Neural progenitor cell (in vitro differentiated cells): ENCODE measurements around the gene TIAM2. TPM values are rescaled to one million over a fixed set of nuclear protein-coding genes. Genes with fewer than 3 reads are reported as not detected.
A peak's percentile ranks its signal among the peaks of the same experiment; 100 is the strongest.

Experiments used
- DNase-seq: peaks from one replicate; pipeline ENCODE4 v3.0.0-alpha.2; 2016; ENCODE audit warnings: low spot score
- H2AFZ ChIP-seq: fragments of 200-600 bp; sonication (generic); replicated peaks from 2 replicates; pipeline ENCODE4 v1.6.1; 2016; ENCODE audit warnings: antibody characterized with exemption
- H3F3A ChIP-seq: fragments of 200-600 bp; sonication (generic); 2 replicates; pipeline ENCODE4 v1.6.1; 2016; ENCODE audit warnings: antibody characterized with exemption, low read depth
- H3K27ac ChIP-seq: fragments of 200-600 bp; sonication (generic); 2 replicates; pipeline ENCODE4 v1.5.1; 2016; ENCODE audit warnings: mild to moderate bottlenecking
- H3K27me3 ChIP-seq: fragments of 200-600 bp; sonication (generic); 2 replicates; pipeline ENCODE4 v1.6.1; 2016; ENCODE audit warnings: mild to moderate bottlenecking, moderate library complexity
- H3K36me3 ChIP-seq: fragments of 200-600 bp; sonication (generic); 2 replicates; pipeline ENCODE4 v1.5.1; 2016
- H3K4me1 ChIP-seq: fragments of 200-600 bp; sonication (generic); 2 replicates; pipeline ENCODE4 v1.6.1; 2016; ENCODE audit warnings: mixed run types
- H3K4me2 ChIP-seq: fragments of 200-600 bp; sonication (generic); 2 replicates; pipeline ENCODE4 v1.6.1; 2016
- H3K4me3 ChIP-seq: fragments of 200-600 bp; sonication (generic); 2 replicates; pipeline ENCODE4 v1.5.1; 2016
- H3K79me2 ChIP-seq: fragments of 200-600 bp; sonication (generic); 2 replicates; pipeline ENCODE4 v1.6.1; 2016; ENCODE audit warnings: low read depth
- H3K9ac ChIP-seq: fragments of 200-600 bp; sonication (generic); 2 replicates; pipeline ENCODE4 v1.6.1; 2016
- H3K9me3 ChIP-seq: fragments of 200-600 bp; sonication (generic); 2 replicates; pipeline ENCODE4 v1.5.1; 2016; ENCODE audit warnings: low read depth
- H4K20me1 ChIP-seq: fragments of 200-600 bp; sonication (generic); 2 replicates; pipeline ENCODE4 v1.6.1; 2016; ENCODE audit warnings: low read depth
- H3K27ac Mint-ChIP-seq: 3 replicates; pipeline ENCODE4 v1.8.0; 2021; ENCODE audit warnings: mixed read lengths
- H3K27me3 Mint-ChIP-seq: 2 replicates; pipeline ENCODE4 v1.8.0; 2022; ENCODE audit warnings: low read depth, mild to moderate bottlenecking, inconsistent platforms, moderate library complexity, mixed read lengths; ENCODE audit not compliant: insufficient read depth
- H3K36me3 Mint-ChIP-seq: 3 replicates; pipeline ENCODE4 v1.8.0; 2021; ENCODE audit warnings: mixed read lengths
- H3K4me1 Mint-ChIP-seq: 3 replicates; pipeline ENCODE4 v1.8.0; 2021; ENCODE audit warnings: mixed read lengths
- H3K4me3 Mint-ChIP-seq: 3 replicates; pipeline ENCODE4 v1.8.0; 2021; ENCODE audit warnings: mild to moderate bottlenecking, moderate library complexity, mixed read lengths
- H3K9me3 Mint-ChIP-seq: 3 replicates; pipeline ENCODE4 v1.8.0; 2020; ENCODE audit warnings: mixed read lengths
- CTCF ChIP-seq: fragments of 200-600 bp; sonication (generic); IDR thresholded peaks from 2 replicates; pipeline ENCODE4 v1.5.1; 2017; ENCODE audit warnings: antibody characterized with exemption, mild to moderate bottlenecking
- EZH2 ChIP-seq: fragments of 200-600 bp; sonication (generic); IDR thresholded peaks from 2 replicates; pipeline ENCODE4 v1.6.1; 2017; ENCODE audit warnings: antibody characterized with exemption, mild to moderate bottlenecking, moderate library complexity
- EZH2phosphoT487 ChIP-seq: fragments of 200-600 bp; sonication (generic); IDR thresholded peaks from 2 replicates; pipeline ENCODE4 v1.6.1; 2017; ENCODE audit warnings: antibody characterized with exemption
- total RNA-seq: library from RNA; depleted of rRNA; stranded (reverse); fragments of >200 nt; gene quantifications from 2 replicates; pipeline ENCODE4 v1.2.3, GENCODE V29; 2015; ENCODE audit warnings: low replicate concordance

Gene TIAM2
- total RNA-seq, 1 donor from 2014 or later: 22.8 TPM

GRCh38 chr6:155008625-155009024 is 13.5 kb downstream of the TIAM2 start:
- Histone ChIP-seq H3K9me3 (no peaks in the 10 kb centered on the region), H3K4me1 (no peaks in the 10 kb centered on the region), H3K9ac (no peak overlapping the region), H4K20me1 (no peaks in the 10 kb centered on the region), H3K4me3 (no peak overlapping the region), H3K4me2 (no peak overlapping the region), H3F3A (no peaks in the 10 kb centered on the region), H3K27me3 (no peaks in the 10 kb centered on the region), H3K27ac (no peak overlapping the region), H3K36me3 (no peaks in the 10 kb centered on the region), H2AFZ (no peak overlapping the region), H3K79me2 (no peaks in the 10 kb centered on the region)
- no peak for DNase-seq
- TF ChIP-seq EZH2 (no peak), CTCF (no peak), EZH2phosphoT487 (no peak)
- Mint-ChIP-seq H3K36me3 (peaks cover 4% of the 10 kb centered on the region), H3K27ac (peak overlapping the region; percentile 9), H3K27me3 (peaks cover 4% of the 10 kb centered on the region), H3K4me3 (no peak overlapping the region), H3K4me1 (peaks cover 2% of the 10 kb centered on the region), H3K9me3 (peaks cover 4% of the 10 kb centered on the region)

DNA sequence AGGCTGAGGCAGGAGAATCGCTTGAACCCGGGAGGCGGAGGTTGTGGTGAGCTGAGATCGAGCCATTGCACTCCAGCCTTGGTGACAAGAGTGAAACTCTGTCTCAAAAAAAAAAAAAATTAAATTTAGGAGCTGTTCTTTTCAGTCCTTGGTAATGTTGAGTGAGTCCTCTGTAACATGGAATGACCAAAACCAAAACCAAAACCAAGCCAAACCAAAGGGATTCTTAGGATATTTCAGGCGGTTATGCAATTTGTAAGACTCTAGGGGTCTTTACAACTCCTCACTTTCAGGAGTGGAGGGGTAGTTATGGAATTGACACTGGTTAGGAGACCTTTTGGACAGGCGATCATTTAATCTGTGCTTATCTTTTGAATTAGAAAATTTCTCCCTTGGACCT is 15.8 kb downstream of the TIAM2 start:
- Histone ChIP-seq H3K9me3 (no peaks in the 10 kb centered on the region), H3K27me3 (no peaks in the 10 kb centered on the region), H2AFZ (no peak overlapping the region), H3K79me2 (no peaks in the 10 kb centered on the region), H4K20me1 (no peaks in the 10 kb centered on the region), H3F3A (no peaks in the 10 kb centered on the region), H3K4me3 (no peak overlapping the region), H3K4me2 (no peak overlapping the region), H3K36me3 (no peaks in the 10 kb centered on the region), H3K4me1 (no peaks in the 10 kb centered on the region), H3K9ac (no peak overlapping the region), H3K27ac (no peak overlapping the region)
- peaks cover 4% of the 10 kb centered on the region for H3K9me3 Mint-ChIP-seq
- peaks cover 2% of the 10 kb centered on the region for H3K27me3 Mint-ChIP-seq
- peaks cover 18% of the 10 kb centered on the region for H3K4me1 Mint-ChIP-seq
- no peak overlapping the region for H3K4me3 Mint-ChIP-seq
- no peak for DNase-seq
- H3K27ac Mint-ChIP-seq: no peak overlapping the region
- peaks cover 4% of the 10 kb centered on the region for H3K36me3 Mint-ChIP-seq
- no peak for TF ChIP-seq EZH2
- no peak for TF ChIP-seq EZH2phosphoT487
- no peak for TF ChIP-seq CTCF

DNA sequence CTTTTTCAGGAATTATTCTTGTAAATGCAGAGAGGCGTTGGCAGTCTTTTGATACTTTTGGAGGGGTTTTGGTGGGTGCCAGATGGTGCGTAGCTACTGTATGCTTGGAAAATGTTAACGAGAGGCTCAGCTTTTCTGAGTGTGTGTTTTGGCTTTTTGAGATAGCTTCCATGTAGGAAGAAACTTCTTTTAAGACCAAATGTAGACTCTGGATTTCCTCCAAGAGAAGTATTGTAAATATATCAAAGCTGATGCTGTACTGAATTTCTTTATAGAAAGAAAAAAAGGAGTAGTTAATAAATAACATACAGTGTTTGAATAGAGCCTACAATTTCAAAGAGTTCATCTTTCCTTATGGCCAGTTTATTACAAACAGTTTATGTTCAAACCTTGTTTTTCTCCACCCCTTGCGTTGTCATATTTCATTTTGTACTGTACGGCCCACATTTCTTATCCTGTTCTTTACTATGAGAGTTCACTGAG is 16.7 kb downstream of the TIAM2 start:
- H2AFZ ChIP-seq: no peak overlapping the region
- no peak overlapping the region for H3K4me3 ChIP-seq
- Mint-ChIP-seq H3K4me1 (peaks cover 21% of the 10 kb centered on the region), H3K27ac (no peak overlapping the region), H3K4me3 (no peak overlapping the region), H3K9me3 (peaks cover 4% of the 10 kb centered on the region), H3K36me3 (peaks cover 4% of the 10 kb centered on the region), H3K27me3 (peaks cover 2% of the 10 kb centered on the region)
- TF ChIP-seq EZH2: no peak
- no peak for TF ChIP-seq EZH2phosphoT487
- TF ChIP-seq CTCF: no peak
- H3F3A ChIP-seq: no peaks in the 10 kb centered on the region
- no peak overlapping the region for H3K27ac ChIP-seq
- no peaks in the 10 kb centered on the region for H3K9me3 ChIP-seq
- no peaks in the 10 kb centered on the region for H3K27me3 ChIP-seq
- no peaks in the 10 kb centered on the region for H3K79me2 ChIP-seq
- no peak overlapping the region for H3K4me2 ChIP-seq
- H4K20me1 ChIP-seq: no peaks in the 10 kb centered on the region
- no peaks in the 10 kb centered on the region for H3K36me3 ChIP-seq
- no peak overlapping the region for H3K9ac ChIP-seq
- DNase-seq: no peak
- no peaks in the 10 kb centered on the region for H3K4me1 ChIP-seq
